GM19193 (cell line): Measurements from ENCODE around the gene NR2E3.

Experiments used
- POLR2A ChIP-seq: IDR thresholded peaks from 4 replicates; pipeline ENCODE4 v1.6.1; 2011; ENCODE audit not compliant: insufficient read depth, insufficient read length; ENCODE audit errors: extremely low read depth

The NR2E3 gene

DNA sequence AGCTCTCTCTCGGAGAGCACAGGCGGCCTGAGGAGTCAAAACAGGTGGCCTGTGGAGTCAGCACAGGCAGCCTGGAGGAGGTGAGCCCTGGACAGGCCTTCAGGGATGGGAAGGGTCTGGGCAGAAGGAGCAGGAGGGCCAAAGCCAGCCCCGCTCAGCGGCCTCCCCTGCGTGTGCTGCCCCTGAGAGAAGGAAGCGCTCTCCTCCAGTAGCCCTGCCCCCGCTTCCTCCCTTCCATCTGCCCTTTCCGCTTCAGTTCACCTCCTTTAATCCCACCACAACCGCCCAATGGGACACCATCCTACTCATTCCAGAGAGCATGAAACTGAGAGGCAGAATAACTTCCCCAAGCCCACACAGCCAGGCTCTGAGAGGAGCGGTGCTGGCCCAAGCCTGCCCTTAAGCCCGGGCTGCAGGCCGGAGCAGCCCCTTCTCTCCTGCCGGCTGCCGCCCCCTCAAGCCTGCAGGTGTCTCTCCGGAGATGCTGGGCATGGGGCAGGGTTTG is 3.2 kb upstream of the NR2E3 start:
- TF ChIP-seq POLR2A = no peak

DNA sequence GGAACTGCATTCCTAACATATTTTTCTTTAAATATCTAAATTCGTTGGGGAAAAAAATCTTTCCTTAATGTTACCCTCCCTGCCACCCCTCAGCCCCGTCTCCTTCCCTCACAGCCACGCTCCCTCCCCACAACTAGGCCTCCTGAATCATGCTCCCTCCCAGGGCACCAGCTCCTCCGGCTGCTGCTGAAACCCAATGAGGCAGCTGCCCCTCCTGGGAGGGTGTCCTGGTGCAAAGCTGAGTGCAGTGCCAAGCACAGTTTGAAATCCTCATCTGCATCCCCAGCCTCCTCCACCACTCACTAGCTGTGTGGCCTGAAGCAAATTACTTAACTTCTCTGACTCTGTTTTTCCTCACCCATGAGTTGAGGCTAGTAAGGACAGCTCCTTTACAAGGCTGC is 2.7 kb upstream of the NR2E3 start:
- TF ChIP-seq POLR2A = no peak

GRCh38 chr15:71808311-71809020 is 1.9 kb upstream of the NR2E3 start:
- no peak for TF ChIP-seq POLR2A

GRCh38 chr15:71809346-71809745 is 1.0 kb upstream of the NR2E3 start:
- TF ChIP-seq POLR2A = no peak

DNA sequence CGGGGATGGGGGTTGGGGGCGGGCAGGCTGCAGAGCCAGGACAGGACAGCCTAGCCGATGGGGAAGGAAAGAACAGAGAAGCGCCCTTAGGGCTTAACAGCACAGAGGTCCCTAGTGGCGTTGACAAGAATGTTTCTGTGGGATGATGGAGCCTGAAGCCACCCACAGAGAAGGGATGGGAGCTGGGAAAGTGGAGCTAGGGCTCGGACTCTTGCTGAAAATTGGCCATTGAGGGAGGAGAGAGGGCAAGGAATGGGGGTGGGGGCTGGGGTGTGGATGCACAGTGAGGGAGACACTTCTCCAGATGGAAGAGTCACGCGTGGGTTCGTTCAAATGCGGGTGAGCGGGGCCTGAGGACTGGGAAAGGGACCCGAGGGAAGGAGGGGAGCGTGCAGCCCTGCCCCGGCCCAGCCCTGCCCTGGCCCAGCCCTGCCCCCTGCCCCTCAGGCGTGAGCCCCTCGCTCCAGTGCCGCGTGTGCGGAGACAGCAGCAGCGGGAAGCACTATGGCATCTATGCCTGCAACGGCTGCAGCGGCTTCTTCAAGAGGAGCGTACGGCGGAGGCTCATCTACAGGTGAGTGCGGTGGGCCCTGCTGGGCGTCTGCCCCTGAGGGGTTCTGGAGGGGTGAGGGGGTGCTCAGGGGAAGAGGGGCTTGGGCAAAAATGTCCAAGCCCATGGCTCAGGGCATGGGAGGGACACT is 832 bp downstream of the NR2E3 start:
- no peak for TF ChIP-seq POLR2A

DNA sequence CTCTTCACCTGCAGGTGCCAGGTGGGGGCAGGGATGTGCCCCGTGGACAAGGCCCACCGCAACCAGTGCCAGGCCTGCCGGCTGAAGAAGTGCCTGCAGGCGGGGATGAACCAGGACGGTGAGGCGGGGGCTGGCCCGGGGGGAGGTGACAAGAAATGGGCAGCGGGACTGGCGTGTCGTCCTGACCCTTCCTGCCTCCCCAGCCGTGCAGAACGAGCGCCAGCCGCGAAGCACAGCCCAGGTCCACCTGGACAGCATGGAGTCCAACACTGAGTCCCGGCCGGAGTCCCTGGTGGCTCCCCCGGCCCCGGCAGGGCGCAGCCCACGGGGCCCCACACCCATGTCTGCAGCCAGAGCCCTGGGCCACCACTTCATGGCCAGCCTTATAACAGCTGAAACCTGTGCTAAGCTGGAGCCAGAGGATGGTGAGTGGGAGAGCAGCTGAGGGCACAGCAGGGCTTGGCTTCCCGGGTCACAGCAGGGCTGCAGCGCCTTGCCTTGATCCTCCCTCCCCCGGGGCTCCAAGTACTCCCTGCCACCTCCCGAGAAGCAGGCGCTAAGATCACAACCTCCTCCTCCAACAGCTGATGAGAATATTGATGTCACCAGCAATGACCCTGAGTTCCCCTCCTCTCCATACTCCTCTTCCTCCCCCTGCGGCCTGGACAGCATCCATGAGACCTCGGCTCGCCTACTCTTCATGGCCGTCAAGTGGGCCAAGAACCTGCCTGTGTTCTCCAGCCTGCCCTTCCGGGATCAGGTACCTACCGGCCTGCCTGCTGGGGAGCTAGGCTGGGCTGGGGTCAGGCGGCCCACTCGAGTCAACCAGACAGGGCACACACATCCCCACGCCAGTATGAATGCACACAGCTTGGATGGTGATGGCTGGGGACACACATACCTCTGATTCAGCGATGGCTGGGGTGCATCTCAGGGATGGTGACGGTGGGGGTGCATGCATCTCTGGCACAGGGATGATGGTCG is 1.7 kb downstream of the NR2E3 start:
- TF ChIP-seq POLR2A = no peak

DNA sequence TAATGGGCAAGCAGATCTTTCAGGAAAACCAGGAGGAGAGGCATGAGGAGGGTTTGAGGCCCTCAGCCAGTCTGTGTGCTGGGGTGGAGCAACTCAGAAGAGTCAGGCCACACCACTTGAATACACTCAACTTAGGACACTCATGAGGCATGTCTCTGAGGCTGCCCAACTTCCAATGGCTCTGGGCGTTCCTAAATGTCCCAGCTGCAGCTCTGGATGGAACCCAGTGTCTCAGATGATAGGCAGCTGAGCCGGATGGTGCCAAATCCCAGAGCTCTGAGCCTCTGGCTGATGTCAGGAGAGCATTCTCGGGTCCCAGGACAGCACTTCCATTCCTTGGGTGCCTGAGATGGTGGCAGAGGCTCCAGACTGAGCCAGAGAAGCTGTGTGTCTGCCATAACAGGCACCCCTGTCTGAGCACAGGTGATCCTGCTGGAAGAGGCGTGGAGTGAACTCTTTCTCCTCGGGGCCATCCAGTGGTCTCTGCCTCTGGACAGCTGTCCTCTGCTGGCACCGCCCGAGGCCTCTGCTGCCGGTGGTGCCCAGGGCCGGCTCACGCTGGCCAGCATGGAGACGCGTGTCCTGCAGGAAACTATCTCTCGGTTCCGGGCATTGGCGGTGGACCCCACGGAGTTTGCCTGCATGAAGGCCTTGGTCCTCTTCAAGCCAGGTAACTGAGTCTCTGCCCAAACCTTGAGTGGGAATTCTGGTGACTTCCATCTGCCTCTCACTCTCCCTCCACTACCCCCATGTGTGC is 2.8 kb downstream of the NR2E3 start:
- TF ChIP-seq POLR2A = no peak

- no peak for TF ChIP-seq POLR2A
Measured at GRCh38 chr15:71813723-71814470, 3.5 kb downstream of the NR2E3 start.

- TF ChIP-seq POLR2A = no peak
Measured at GRCh38 chr15:71815301-71815700, 4.9 kb downstream of the NR2E3 start.

- no peak for TF ChIP-seq POLR2A
Measured at GRCh38 chr15:71817351-71817750, 7.0 kb downstream of the NR2E3 start.

DNA sequence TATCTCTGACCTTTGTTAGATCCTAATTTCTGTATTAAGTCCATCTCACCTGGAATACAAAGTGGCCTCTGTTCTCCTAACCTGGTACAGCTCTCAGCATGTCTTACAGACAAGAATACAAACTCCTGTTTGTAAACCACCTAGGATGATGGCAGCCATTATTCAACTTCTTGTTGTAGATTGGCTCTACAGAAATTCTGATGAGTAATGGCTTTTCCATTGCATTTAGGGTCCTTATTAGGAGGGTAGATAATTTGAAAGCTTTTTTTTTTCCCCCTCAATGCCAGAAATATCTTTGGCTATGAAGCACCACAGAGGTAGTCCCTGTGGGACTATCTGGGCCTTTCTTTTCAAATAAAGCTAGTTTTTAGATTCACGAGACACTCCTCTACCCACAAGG is 9.8 kb downstream of the NR2E3 start:
- no peak for TF ChIP-seq POLR2A

DNA sequence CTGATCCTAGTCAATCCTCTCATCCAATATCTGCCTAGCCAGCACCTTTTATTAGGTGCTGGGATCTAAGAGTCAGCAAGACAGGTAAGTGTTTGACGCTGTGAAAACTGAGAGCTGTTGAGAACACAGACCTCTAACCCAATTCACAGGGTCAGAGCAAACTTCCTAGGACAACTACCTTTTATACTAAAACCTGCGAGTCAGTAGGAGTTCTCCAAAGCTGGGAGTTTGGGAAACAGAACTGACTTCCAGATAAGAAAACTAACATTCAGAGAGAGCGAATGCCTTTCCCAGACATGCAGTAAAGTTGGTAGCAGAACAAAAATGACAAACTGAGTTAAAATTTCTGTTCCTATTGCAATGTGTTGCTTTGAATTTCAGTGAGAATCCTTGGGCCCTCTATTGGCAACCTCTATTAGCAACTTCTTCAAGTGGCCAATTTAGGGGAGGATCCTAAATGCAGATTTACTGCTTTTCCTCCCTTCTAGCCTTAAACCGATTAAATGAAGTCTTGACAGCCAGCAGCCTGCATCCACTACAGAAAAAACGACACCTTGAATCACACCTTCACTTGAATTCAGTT is 11.3 kb downstream of the NR2E3 start:
- no peak for TF ChIP-seq POLR2A

DNA sequence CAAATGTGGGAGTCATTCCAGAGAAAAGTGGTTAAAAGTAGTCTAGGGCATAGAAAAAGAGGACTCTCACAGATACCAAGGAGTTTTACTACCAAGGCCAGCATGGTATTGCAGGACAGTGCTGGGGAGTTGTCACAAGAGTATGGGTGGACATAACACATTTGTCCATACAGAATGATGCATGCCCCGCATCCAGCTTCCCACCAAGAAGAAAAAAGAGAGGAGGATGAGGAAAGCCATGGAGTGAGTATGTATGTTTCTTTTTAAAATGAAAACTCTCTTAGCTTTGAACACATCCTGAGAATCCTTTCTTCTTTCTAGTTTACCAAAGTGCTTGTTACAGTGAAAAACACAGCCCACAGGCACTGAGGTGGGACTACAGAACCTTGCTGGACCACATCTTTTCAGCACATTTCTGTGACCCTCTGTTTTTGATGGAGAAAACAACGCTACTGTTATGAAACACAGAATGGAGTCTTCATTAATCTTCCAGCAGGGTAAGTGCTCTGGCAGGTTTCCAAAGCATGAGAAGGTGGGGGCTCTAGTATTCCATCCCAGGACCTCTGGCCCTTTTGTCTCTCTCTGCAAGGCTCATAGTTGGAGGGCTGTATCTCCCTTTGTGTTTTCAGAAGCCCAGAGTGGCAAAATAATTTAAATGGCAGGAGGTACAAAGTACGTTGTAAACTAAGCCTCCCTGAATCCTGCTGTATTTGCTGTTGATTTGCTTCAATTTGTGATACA is 12.7 kb downstream of the NR2E3 start:
- no peak for TF ChIP-seq POLR2A
